NCI-H1092 (cell line): ENCODE data around the gene SOWAHA.

Experiments
- DNase-seq: peaks from one replicate; lab custom pipeline; 2025; lab: John Stamatoyannopoulos, UW

SOWAHA gene

DNA sequence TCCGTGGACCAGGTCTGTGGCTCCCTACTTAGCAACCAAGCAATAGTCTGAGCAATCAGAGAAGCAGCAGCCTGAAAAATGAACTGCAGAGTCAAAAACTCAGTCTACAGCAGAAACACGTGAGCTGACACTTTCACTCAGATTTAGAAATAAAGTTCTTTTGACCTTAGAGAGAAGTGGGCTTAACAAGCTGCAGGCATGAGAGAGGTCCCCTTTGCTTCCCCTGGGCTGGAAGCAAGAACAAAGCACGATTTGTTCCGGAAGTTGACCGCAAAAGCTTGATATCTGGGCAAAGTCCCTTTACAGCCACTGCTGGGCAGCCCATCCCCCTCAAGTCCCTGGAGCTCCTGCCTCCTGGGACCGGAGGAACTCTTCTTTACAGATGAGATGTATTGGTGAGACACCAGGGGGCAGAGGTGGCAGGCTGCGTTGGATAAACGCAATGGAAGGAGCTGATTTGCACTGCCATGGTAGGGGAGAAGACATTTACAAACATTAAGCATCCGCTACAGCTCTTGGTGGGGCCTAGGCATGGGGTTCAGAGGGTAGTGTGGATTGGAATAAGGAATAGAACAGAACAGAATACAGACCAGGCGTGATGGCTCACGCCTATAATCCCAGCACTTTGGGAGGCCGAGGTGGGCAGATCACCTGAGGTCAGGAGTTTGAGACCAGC, 5.8 kb upstream of the SOWAHA start:
- no peak for DNase-seq

GRCh38 chr5:132808448-132808847, 4.7 kb upstream of the SOWAHA start:
- DNase-seq = no peak

DNA sequence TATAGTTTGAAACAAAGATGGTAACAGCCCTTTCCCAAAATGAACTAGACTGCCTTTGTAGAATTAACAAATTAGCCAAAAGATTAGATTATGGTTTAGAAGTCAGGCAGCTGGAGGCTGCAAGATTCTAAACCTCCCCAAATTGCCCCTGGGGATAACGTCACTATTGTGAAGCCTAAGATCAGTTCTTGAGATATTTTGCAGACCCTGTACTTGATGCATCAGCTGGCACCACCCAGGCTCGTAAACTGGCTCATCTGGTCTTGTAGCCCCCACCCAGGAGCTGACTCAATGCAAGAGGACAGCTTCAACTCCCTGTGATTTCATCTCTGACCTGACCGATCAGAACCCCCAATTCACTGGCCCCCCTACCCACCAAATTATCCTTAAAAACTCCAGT, 4.2 kb upstream of the SOWAHA start:
- DNase-seq = no peak

GRCh38 chr5:132810605-132811004, 2.5 kb upstream of the SOWAHA start:
- DNase-seq = no peak

- DNase-seq = no peak
These were observed 858 bp upstream of the SOWAHA start for GRCh38 chr5:132812123-132812765.

DNA sequence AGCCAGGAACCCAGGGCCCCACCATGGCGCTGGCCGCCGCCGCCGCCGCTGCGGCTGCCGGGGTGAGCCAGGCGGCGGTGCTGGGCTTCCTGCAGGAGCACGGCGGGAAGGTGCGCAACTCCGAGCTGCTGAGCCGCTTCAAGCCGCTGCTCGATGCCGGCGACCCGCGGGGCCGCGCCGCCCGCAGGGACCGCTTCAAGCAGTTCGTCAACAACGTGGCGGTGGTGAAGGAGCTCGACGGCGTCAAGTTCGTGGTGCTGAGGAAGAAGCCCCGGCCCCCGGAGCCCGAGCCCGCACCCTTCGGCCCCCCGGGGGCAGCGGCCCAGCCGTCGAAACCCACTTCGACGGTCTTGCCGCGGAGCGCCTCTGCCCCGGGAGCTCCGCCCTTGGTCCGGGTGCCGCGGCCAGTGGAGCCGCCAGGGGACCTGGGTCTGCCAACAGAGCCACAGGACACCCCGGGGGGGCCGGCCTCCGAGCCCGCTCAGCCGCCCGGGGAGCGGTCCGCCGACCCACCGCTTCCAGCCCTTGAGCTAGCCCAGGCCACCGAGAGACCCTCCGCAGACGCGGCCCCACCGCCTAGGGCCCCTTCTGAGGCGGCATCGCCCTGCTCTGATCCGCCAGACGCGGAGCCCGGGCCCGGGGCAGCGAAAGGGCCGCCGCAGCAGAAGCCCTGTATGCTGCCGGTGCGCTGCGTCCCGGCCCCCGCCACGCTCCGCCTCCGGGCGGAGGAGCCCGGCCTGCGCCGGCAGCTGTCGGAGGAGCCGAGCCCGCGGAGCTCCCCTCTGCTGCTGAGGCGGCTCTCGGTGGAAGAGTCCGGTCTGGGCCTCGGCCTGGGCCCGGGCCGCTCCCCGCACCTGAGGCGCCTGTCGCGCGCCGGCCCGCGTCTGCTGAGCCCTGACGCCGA, 749 bp downstream of the SOWAHA start:
- DNase-seq = no peak

GRCh38 chr5:132814503-132815294, 1.6 kb downstream of the SOWAHA start:
- DNase-seq = no peak

- DNase-seq = no peak
These were observed 2.4 kb downstream of the SOWAHA start for GRCh38 chr5:132815454-132815853.

DNA sequence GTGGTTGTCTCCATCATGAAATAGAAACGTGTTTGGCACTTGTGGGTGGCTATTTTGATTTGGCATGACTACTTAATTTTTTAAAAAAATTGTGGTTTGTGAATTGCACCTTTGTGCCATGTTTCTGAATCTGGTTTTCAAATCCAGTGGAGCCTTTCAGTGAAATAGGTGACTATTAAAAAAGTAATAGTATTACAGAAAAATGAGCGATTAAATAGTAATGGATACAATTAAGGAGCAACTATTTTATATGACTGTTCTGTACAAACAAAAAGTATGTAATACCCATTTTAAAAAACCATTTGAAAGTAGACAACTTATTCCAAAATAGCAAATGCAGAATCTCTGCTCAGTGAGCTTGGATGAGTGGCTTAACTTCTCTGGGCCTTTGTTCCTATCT, 3.0 kb downstream of the SOWAHA start:
- no peak for DNase-seq

GRCh38 chr5:132816554-132816953, 3.5 kb downstream of the SOWAHA start:
- DNase-seq = no peak

GRCh38 chr5:132817011-132817410, 3.9 kb downstream of the SOWAHA start:
- DNase-seq = no peak

- DNase-seq = no peak
These were observed 6.4 kb downstream of the SOWAHA start for GRCh38 chr5:132819468-132819867.

- peak; percentile 72 for DNase-seq
These were observed 7.2 kb downstream of the SOWAHA start for GRCh38 chr5:132820162-132820754.

DNA sequence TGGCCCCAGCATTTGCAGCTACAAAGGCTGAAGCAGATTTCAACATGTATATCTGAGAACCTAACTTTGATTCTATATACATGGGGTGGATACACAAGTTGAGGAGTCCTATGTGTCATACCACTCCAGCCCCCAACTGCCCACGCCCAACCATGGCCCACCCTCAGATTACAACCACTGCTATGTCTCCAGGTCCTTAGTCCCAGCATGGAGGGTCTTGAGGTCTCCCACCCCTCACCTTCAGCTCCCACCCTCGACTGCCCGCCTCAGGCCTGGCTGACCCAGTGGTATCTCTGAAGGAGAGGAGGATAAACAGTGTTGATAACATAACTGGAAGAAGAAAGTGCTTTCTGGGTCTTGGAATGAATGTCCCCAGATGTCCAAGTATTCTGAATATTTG, 8.2 kb downstream of the SOWAHA start:
- DNase-seq = no peak

GRCh38 chr5:132821791-132822190, 8.7 kb downstream of the SOWAHA start:
- peak; percentile 4 for DNase-seq

DNA sequence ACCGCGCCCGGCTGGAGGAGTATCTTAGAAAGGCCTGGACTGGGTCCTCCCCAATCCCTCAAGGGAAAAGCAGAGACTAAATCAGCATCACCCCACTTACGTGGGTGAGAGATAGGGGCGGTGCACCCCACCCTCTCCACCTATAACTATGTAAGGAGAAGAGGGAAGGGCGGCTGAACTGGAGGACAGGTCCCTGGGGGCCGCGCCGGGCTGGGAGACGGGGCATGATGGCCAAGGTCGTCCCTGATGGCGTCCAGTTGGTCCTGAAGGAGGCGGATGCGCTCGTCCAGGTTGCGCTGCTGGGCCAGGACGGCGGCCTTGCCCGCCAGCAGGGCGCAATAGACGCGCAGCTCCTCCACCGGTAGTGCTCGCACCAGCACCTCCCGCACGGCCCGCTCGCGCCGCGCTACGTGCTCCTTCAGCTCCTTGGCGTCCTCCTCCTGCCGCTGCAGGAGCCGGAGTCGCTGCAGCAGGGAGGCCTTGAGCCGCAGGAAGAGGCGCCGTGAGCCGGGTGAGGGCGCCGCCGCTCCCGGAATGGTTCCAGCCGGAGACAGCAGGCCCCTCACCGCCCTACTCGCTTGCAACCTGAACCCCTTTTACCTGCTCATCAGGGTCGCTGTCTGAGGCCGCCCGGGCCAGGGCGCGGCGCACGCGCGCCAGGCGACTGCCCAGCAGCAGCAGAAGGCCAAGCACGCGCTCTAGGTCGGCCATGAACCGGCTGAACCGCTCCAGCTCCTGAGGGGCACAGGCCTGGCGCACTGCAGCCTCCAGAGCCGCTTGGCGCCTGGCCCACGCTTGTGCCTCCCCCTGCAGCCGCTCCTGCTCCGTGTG, 9.8 kb downstream of the SOWAHA start:
- no peak for DNase-seq

GRCh38 chr5:132823481-132824050, 10.5 kb downstream of the SOWAHA start:
- DNase-seq = no peak

GRCh38 chr5:132824426-132824825, 11.3 kb downstream of the SOWAHA start:
- DNase-seq = no peak

DNA sequence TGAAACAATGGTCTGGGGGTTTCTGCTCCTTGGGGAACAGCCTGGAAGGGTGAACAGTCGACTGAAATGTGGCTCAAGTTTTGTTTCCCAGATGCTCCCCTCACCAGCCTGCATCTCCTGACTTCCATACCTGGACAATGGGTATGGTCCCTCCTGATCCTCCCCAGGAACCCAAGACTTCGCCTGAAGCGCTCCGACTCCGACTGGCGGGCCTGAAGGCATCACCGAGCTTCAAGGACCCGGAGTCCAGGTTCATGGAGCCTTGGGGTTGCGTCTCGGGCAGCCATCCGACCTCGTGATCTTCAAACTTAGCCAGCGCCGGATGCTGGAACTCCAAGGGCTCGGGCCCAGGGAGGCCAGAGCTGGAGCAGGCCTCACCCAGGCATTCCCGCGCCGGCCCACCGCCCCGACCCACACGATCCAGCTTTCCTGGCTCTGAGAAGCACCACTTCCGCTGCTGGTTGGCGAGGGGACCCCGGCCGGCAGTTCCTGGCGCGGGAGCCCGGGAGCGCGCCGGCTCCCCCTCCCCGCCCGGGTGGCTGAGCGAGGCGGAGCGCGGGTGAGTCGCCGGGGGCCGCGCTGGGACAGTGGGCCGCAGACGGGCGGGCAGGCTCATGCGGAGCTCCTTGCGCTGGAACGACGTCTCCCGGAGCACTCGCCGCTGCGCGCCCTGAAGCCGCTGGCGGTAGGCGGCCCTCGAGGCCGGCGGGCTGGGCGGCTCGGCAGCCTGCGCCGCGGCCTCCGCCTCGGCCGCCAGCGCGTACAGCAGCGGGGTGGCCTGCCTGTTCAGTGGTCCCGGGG, 12.1 kb downstream of the SOWAHA start:
- no peak for DNase-seq
